NB4 (cell line): ENCODE measurements around the gene HEMGN.

Source experiments
- CTCF ChIP-seq: IDR thresholded peaks from one replicate; pipeline ENCODE4 v1.5.1; 2012; ENCODE audit warnings: low read depth, low read length
- MAX ChIP-seq: IDR thresholded peaks from 2 replicates; pipeline ENCODE4 v1.6.1; 2011; ENCODE audit warnings: low read depth, low read length
- MYC ChIP-seq: IDR thresholded peaks from 2 replicates; pipeline ENCODE4 v1.6.1; 2011; ENCODE audit warnings: low read depth, low read length
- POLR2A ChIP-seq: IDR thresholded peaks from 2 replicates; pipeline ENCODE4 v1.6.1; 2011; ENCODE audit warnings: mild to moderate bottlenecking; ENCODE audit not compliant: insufficient read length; ENCODE audit errors: extremely low read depth

- TF ChIP-seq CTCF (no peak), MAX (no peak), POLR2A (no peak), MYC (no peak)
These were observed 49.5 kb upstream of the HEMGN start for GRCh38 chr9:97987487-97987886.
